NCI-H2227 treated with DMSO at 0.1 percent for 48 hours (cell line): ENCODE data around the gene ANO2.

Source experiments
- DNase-seq: peaks from one replicate; lab custom pipeline; 2025; lab: John Stamatoyannopoulos, UW

Gene ANO2

DNA sequence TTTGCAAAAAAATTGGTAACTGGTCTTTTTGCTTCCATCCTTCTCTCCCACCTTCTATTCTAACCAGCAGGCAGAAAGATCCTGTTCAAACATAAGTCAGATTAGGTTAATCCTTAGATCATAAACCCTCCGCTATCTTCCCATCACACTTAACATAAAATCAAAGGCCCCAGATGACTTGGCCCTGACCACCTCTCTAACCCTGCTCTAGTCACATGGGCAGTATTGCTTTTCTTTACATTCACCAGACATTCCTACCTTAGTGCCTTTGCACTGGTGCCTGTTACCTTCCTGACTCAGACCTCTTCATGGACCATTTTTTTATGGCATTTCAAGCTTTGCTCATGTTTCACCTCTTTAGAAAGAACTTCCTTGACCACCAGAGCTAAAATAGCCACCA is 429.6 kb downstream of the ANO2 start:
- no peak for DNase-seq

- DNase-seq = no peak
Observed at GRCh38 chr12:5514545-5514944, 430.5 kb downstream of the ANO2 start.

DNA sequence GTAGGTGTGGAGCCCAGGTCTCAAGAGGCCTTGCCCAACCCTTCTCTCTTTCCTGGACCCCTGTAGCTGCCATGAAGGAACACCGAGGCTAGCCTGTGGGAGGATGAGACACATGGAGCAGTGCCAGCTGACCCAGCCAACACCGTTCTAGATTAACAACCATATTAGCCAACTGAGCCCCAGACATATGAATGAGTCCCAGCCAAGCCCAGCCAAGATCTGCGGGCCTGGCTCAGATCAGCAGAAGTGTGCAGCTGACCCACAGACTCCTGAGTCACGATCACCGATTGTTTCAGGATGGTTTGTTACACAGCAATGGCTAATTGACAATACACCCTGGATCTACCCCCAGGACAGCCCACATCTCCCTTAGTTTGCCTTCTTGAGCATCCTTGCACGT is 431.0 kb downstream of the ANO2 start:
- DNase-seq = no peak

DNA sequence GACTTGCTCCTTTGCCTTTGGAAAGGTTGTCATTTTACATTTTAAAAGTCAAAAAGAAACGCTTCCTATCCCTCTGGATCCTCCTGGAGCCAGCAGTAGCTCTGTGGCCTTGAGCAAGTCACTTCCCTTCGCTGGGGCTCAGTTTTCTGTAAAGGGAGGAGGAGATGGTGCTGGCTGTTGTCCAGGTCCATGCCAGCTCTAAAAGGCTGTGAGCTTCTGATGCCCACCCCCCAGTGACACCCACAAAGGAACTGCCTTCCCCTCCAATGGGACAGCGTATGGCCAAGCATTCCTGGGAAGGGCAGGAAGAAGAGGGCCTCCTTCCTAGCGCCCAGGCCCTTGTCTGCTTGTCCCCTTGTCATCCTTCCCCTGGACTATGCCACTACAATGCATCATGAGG is 431.7 kb downstream of the ANO2 start:
- DNase-seq = no peak
